HUDEP-2 (cell line): ENCODE data around the gene PSMD12.
"Not testable (repeated sequence)": the region's sequence is repeated elsewhere in the genome, so short reads cannot be mapped to it uniquely, and the experiment has no call there.

Source experiments
- DNase-seq, 76 experiments: peaks; one replicate each; lab custom pipeline; 2025; ENCODE audit not compliant: unreplicated experiment in 76 of 76; lab: John Stamatoyannopoulos, UW

Gene PSMD12

DNA sequence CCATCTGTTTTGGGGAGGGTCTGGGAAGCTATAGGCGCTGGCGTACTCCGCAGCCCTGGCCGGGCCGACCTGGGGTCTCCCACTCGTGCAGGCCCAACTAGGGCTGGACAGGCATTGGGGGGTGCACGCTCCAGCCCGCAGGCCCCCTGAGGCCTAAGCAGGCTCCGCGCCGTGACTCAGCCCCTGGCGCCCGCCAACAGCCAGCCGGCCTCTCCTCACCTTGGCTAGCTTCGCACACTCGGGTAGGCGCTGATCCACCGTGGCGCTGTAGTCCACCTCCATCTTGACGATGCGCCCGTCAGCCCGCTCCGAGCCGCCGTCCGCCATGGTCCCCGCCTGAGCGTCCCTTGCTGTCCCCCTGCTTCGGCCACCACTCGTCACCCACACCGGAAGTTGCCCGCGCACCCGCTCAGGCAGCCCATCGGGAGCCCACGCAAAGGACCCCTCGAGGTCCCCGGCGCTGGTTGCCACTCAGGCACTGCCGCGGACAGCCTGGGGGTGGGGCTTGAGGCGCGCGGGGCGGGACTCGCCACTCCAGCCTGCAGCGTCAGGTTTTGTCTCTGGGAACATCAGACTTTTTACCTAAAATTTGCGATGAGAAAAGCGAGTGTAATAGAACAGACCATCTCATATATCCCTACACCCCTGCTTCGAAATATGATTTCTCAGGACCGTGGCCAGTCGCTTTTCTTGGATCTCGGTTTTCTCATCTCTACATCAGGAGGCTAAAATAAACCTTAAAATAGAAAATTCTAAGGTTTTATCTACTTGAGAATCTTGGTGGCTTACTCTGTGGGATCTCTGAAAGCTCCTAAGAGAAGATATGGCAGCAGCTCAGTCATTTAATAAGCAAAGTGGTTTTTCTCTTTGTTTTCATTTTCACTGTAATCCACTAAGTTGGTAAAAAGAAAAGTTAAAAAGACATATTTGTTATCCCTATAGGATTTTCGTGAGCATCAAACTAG, at the start of gene PSMD12:
PSMD12 (minus strand) TSS at position 385 of the 965 bp plus-strand sequence; CDS start at position 327, 58 bp downstream.
- peak in 74 of 76 experiments; percentile 31 to 97 (median 88) for DNase-seq

DNA sequence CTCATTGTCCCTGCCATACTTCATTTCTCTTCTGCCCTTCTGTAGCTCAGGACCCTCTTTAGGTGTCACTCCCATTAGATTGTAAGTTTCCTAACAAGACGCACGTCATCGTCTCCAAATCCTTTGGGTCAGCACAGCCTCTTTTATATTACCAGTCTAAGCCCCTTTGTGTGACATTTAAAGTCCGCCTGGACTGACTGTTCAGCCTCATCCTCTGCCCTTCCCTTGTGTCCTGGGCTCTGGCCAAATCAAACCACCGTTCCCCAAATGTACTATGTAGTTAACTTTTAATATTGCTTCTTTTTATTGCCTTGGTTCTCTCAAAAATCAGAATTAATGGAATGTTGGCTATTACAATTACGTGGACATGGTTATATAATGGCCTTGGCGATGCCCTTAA, 48.9 kb upstream of the PSMD12 start:
- no peak for DNase-seq

DNA sequence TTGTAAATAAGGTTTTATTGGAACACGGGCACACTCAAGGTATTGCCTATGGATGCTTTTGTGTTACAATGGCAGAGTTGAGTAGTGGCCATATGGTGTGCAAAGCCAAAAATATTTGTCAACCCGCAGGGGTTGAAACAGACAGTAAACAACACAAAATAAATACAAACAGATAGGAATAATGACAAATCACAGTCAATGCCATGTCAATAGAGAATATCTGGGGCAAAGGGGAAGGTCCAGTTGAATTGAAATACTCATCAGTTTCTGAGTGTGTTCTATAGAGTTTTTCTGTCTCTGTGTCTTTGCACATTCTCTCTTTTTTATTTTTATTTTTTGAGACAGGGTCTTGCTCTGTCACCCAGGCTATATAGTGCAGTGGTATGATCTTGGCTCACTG, 48.2 kb upstream of the PSMD12 start:
- DNase-seq = no peak

DNA sequence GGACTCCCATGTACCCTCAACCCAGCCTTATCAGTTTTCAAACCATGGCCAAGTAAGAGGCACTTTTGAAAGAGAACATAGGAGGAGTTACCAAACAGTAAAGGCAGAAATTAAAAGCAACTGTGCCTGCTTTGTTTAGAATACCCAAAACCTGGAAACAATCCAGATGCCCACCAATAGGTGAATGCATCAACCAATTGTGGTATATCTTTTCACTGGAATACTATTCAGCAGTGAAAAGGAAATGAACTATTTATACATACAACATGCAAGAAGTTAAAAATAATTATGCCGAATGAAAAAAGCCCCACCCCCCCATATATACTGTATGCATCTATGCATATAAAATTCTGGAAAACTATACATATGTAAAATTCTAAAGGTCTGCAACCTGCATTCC, 47.8 kb upstream of the PSMD12 start:
- DNase-seq = no peak

DNA sequence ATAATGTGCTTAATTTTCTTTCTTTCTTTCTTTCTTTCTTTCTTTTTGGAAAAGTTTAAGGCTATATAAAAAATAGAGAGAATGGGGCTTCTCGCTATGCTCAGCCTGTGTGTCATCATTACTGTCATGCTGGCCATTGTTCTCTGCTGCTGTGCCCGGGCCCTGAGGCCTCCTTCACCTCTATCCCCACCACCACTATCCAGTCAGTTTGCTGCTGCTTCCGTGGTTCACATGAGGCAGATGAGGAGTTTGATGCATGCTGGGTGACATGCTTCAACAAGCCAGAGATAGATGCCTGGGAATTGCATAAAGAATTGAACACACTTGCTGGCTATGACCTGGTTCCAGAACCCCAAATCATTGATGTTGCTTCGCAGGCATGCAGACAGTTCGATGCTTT, 47.0 kb upstream of the PSMD12 start:
- DNase-seq = no peak

DNA sequence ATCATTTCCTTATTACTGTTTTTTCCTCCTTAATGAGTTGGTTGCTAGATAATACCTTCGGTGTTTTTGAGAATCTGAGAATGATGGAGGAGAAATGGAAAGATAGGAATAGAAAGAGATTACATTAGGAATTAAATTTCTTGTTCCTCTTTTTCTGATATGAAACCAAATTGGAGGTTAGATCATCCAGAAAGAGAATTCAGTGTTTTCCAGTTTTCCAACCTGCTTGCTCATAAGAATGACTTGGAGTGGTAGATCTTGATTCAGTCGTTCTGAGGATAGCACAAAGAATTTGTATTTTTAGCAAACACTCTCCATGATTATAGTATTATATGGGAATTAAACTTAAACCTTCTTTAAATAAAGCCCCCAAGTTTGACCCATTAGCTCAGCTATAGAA, 46.6 kb upstream of the PSMD12 start:
- DNase-seq = no peak

DNA sequence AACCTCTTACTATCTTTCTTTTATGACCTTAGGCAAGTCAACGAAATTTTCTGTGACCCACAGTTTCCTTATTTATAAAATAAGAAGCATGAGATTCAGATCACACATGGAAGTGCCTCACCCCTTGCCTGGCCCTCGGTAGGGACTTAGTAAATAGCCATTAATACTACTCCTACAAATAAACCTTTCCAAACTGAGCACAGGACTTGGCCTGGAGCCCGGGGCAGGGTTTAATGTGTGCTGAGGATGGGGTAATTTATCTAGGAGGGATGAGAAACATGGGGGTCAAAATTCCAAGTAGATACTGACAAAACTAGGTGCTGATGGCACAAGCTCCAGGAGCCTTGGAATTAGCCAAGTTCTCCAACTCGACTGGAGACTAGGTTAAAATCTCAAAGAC, 45.7 kb upstream of the PSMD12 start:
- DNase-seq = no peak

DNA sequence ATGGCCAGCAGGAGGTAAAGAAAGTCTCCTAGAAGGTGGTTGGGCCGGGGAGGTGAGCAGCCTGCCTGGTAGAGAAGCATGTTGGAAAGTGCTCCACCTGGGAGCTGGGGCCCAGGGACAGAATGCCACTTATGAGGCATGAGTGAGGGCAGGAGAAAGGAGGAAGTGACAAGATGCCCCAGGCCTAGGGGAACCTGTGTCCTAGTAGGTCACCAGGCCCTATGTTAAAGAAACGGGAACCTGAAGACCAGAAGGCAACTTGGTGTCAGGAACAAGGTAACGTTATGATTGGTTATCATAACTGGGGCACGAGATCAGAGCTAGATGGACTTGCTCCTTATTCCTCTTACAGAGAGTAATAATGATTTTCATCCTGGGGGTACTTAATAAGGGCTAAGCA, 45.0 kb upstream of the PSMD12 start:
- DNase-seq = no peak

DNA sequence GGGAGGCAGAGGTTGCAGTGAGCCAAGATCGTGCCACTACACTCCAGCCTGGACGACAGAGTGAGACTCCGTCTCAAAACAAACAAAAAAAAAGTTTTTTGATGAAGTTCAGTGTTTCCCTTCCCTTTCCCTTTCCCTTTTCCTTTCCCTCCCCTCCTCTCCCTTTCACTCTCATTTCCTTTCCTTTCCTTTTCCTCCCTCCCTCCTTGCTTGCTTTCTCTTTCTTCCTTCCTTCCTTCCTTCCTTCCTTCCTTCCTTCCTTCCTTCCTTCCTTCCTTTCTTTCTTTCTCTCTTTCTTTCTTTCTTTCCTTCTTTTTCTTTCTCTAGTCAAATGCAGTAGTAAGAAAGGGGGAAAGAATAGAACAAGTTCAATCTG, 42.1 kb upstream of the PSMD12 start:
- DNase-seq = not testable (repeated sequence)

DNA sequence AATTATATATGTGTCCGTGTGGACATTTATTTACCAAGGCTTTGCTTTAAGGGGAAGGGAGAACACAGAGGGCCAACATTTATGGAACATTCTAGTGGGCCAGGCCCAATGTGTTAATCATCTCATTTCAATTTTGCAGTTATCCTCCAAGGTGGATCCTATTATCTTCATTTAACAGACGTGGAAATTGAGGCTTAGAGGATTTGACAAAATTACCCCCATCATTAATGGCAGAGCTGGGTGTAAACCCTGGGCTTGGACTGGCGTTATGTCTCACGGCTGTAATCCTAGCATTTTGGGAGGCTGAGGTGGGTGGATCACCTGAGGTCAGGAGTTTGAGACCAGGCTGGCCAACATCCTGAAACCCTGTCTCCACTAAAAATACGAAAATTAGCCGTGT, 37.1 kb upstream of the PSMD12 start:
- DNase-seq = no peak

DNA sequence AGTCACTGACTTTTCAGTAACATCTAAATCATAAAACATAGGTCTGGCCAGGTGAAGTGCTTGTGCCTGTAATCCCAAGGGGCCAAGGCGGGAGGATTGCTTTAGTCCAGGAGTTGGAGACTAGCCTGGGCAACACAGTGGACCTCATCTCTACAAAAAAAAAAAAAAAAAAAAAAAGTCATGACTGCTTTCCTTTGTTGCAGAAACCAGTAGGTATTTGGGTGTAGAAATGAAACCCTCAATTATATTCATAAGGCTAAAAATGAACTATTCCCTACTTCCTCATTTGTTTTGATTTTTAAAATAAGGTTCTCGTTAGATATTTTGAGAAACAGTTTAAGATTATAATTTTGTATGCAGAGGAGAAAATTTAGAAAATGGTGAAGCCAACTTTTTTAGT, 36.7 kb upstream of the PSMD12 start:
- DNase-seq = no peak

DNA sequence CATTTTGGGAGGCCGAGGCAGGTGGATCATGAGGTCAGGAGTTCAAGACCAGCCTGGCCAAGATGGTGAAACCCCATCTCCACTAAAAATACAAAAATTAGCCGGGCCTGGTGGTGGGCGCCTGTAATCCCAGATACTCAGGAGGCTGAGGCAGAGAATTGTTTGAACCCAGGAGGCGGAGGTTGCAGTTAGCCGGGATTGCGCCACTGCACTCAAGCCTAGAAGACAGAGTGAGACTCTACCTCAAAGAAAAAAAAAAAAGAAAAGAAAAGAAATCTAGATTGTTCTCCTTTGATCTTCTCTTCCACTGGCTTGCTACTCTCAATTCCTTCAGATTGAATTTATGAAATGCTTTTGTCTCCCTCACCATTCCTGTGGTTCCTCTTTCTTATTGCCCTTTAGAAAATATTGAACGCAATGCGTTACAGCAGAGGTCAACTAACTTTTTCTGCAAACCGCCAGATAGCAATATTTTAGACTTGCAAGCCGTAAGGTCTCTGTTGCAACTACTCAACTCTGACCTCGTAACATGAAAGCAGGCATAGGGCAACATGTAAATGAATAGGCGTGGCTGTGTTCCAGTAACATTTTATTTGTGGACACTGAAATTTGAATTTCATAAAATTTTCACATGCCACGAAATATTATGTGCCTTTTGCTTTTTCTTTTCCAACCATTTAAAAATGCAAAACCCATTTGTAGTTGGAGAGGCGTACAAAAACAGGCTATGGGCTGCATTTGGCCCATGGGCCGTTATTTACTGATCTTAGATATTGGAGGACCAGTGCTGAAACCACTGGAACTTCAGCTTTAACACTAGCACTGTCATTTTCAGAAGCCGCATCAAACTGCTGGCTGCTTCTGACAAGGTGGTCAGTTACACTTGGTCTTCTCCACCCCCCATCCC, 35.5 kb upstream of the PSMD12 start:
- no peak for DNase-seq

DNA sequence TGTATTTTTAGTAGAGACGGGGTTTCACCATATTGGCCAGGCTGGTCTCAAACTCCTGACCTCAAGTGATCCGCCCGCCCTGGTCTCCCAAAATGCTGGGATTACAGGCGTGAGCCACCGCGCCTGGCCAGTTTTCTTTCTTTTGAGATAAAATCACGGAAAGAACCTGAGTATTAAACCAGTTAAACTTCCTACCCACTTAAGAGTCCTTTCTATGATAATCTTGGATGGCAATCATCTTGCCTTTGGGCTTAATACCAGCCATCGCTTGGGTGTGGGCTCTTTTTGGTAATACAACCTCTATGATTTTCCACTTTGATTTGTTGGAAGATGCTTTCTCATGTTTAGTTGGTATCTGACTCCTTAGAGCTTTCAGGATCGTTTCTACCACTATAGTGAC, 34.7 kb upstream of the PSMD12 start:
- no peak for DNase-seq

DNA sequence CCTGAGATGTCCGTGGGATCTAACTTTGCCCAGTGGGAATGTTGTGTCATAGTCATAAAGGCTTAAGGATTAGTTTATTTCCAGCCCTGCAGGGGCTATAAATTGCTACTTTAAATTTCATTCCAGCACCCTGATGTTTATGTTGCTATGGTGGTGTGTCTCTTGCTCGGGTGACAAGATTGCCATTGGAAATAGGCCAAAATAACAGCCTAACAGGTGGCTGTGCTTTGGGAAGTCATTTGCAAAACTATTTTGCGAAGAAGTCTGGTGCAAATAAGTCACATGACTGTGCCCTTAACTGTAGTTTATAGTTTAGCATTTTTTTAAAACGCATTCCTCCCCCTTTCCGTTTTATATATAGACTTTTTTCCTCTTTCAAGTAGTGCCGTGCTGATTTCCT, 33.8 kb upstream of the PSMD12 start:
- DNase-seq = no peak

DNA sequence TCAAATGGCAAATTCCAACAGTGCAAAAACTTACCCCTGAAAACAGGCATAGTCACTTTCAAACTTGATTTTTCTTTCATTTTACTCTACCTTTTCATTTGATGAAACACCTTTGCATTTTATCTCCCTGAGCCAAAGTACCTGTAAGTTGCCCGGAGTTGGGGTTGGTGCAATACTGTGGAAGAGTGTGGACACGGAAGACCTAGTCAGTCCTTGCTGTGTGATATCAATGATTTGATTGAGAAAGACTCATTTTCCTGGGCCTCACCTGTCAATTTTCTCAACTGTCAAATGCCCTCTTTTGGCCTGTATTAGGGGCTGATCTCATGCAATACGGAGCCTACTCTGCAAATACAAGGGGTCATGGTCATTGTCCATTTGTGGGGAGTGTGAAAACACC, 33.3 kb upstream of the PSMD12 start:
- DNase-seq = no peak

DNA sequence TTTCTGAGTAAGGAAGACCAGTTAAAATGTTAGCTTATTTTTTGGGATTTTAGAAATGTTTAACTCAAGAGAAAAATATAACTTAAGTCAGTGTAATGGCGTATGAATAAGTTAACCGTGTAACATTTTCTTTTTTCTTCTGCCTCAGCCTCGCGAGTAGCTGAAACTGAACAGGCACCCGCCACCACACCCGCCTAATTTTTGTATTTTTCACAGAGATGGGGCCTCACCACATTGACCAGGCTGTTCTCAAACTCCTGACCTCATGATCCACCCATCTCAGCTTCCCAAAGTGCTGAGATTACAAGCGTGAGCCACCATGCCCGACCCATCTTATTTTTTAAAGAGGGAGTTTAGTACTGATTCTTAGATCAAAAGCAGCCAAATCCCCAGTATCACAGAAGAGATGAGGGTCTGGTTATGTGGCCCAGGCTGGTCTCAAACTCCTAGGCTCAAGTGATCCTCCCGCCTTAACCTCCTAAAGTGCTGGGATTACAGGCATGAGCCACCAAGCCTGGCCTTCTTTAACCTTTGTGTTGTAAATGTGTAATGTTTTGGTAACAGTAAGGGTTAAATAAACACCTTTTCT, 27.5 kb upstream of the PSMD12 start:
- DNase-seq = no peak

DNA sequence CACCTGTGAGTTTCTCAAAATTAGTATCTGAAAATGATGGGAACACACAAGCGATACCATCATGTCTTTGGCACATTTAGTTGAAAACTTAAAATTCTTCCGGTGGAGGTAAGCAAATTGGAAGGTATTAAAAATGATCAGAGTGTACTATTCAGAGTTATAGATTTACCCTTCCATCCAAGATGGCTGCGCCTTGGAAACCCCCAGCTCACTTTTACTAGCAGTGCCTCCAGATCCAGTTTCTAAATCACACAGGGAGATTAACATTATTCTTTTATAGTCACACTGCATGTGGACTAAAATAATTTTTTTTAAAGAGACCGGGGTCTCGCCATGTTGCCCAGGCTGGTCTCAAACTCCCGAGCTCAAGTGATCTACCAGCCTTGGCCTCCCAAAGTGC, 25.7 kb upstream of the PSMD12 start:
- no peak for DNase-seq

DNA sequence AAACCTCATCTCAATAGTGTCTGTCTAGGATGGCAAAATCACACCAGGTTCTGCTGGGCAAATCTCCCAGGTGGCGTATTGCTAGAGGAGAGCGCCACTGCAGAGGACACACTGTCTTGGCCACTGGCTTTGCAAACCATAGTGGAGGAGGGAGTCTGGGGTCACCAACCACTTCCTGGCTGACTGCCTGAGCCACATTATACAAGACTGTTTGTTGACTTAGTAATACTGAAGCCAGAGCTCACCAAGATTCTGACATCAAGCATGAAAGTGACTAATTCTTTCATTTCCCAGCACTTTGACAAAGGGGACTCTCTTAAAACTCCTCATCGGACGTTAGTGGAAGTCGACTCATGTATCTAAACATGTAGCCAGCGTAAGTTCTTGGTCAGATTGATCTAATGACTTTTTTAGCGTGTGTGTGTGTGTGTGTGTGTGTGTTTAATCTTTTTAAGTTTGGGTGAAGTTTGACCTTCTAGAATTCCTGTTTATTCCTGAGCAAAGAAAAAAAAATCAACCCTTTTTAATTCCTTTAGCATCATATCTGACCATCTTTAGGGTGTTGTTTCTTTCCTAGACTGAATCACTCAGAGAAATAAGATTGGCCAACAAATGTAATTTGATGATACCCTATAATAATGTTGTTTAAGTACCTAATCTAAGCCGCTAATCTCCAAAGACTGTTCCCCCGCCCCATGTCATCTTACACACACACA, 24.4 kb upstream of the PSMD12 start:
- DNase-seq = no peak

DNA sequence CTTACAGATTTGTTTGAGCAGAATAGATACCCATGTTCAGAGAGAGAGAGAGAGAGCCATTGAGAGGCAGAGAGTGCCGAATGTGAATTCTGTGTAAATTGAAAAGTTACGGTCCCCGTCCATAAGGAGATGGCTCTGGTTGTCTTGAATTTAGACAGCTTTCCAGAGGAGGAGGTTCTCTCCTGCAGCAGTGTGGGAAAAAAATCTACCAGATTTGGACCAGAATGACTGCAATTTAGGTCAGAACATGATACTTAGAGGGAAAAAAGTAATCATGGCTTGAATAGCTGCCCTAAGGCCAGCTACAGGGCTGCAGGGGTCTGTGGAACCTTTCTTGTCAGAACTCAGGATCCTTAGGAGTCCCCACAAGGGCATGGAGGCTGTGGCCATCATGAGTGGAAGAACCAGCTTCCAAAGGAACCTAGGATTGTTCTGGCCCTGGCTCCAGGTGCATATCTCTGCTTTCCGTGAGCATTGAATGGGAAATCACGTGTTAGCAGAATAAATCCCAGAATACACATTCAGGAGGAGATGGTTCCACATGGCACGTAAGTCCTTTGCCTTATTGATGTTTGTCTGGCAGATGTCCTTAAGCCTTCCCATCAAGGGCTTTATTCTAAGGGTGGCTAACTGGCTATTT, 23.7 kb upstream of the PSMD12 start:
- no peak for DNase-seq

DNA sequence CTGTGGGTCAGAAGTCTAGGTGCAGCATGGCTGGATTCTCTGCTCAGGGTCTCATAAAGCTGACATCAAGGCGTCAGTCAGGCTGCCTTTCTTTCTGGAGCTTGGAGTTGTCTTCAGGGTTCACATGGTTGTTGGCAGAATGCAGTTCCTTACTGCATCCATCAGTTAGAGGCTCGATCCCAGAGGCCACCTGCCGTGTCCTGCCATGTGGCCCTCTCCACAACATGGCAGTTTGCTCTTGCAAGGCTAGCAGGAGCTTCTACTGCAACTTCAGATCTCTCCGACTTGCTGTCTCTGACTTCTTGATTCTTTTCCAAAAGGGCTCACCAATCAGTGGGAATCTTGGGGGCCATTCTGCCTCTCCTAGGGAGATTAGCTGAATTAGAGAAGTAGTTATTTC, 22.6 kb upstream of the PSMD12 start:
- DNase-seq = no peak
